ENCODE results near the gene PAPSS2. TPM values are rescaled to one million over a fixed set of nuclear protein-coding genes. Genes with fewer than 3 reads are reported as not detected.

PAPSS2 gene
- polyA plus RNA-seq, 3 donors from 2014 or later: 0.11 to 0.14 TPM; not detected in 1

DNA sequence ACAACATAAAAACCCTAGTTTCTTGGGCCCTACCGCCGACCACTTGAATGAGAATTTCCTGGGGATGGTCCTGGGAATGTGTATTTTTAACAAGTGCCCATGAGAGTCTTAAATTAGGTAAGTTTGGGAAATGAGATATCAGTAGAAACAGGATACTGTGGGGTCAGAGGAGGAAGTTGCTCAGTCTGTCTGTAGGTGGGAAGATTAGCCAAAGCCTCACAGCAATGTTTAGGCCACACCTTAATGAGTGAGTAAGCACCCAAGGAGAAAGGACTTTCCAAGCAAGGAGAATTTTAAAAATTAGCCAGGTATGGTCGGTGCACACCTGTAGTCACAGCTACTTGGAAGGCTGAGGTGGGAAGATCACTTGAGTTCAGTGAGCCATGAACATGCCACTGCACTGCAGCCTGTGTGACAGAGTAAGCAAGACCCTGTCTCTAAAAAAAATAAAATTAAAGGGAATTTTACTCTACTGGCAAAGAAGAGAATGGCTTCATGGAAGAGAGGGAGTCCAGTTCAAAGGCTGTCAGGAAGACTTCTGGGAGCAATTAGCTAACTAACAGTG is 31.9 kb downstream of the PAPSS2 start:
- Mint-ChIP-seq H3K27ac (no peak overlapping the region), H3K36me3 (no peaks in the 10 kb centered on the region), H3K4me3 (no peak overlapping the region), H3K9me3 (no peaks in the 10 kb centered on the region), H3K27me3 (ENCODE audit: low read depth in 3 of 3) (peaks cover 0 to 3% (median 2%) of the 10 kb centered on the region in 3 donors), H3K4me1 (no peaks in the 10 kb centered on the region)
- DNase-seq: no peak

DNA sequence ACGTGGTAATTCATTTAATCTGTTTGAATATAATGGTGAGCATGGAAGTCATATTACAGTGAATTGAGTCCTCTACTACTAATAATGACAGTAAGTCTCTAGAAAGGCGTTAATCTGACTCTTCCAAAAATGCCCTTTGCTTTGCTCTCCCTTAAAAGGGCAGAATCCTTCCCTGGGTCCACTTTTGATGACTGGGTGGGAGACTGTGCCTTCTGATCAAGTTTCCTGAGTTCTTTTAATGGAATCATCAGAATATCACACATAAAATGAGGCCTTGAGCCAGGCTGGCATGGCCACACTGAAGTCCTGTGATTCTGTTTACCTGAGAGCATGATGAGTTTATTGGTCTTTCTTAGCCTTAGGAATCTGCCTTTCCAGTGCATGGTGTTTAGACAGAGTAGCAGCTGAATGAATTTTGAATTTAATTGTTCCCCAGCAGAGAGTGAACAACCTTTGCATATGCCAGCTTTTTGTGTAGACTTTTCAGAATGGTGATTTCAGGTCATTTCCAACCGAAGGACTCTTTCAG is 33.3 kb downstream of the PAPSS2 start:
- H3K27ac Mint-ChIP-seq: no peak overlapping the region
- H3K36me3 Mint-ChIP-seq: no peaks in the 10 kb centered on the region
- H3K9me3 Mint-ChIP-seq: no peaks in the 10 kb centered on the region
- H3K4me1 Mint-ChIP-seq: no peaks in the 10 kb centered on the region
- no peak for DNase-seq
- peaks cover 0 to 2% (median 1%) of the 10 kb centered on the region in 3 donors for H3K27me3 Mint-ChIP-seq (ENCODE audit: low read depth in 3 of 3)
- no peak overlapping the region for H3K4me3 Mint-ChIP-seq

DNA sequence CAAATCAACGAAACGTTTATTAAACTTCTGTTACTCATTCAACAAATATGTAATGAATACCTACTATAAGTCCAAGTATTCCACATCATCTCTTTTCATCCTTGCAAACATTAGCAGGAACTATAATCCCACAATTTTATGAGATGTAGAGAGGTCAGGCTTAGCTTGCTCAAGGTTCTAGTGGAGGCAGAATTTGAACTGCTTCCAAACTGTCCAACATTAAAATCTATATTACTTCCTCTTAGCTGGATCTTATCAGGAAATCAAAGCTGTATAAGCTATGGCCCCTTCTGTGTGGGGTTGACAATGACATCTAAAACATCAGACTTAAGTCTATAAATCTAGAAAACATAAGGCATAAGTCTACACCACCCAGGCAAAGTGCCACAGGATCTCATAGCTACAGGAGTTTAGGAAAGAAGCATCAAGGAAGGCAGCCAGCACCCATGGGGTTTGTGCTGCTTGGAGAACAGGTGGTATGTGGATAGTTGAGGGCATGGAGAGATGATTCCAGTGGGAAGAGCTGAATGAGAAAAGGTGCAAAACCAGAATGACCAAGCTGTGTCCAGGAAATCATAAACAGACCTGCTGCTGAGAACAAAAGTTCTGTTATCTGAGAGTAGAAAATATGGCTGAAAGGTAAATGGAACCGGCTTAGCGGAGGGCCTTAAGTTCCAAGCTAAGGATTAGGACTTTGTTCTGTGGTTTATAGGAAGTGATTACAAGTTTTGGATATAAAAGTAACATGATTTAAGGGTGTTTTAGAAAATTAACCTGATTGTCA is 34.5 kb downstream of the PAPSS2 start:
- H3K4me3 Mint-ChIP-seq: no peak overlapping the region
- no peaks in the 10 kb centered on the region for H3K9me3 Mint-ChIP-seq
- no peaks in the 10 kb centered on the region for H3K4me1 Mint-ChIP-seq
- H3K27me3 Mint-ChIP-seq (ENCODE audit: low read depth in 3 of 3): peaks cover 0 to 5% (median 1%) of the 10 kb centered on the region in 3 donors
- H3K27ac Mint-ChIP-seq: no peak overlapping the region
- H3K36me3 Mint-ChIP-seq: no peaks in the 10 kb centered on the region
- no peak for DNase-seq

DNA sequence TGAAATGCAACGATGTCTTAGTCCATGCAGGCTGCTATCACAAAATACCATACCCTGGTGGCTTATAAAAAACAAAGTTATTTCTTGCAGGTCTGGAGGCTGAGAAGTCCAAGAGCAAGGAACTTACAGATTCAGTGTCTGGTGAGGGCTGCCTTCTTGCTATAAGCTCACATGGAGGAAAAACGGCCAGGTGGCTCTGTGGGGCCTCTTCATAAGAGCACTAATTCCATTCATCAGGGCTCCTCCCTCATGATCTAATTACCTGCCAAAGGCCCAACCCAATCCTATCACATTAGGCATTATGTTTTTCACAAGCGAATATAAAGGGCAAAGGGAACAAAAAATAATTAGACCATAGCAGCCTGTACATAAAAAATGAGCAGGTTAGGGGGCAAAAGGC is 35.4 kb downstream of the PAPSS2 start:
- DNase-seq: no peak
- Mint-ChIP-seq H3K27me3 (ENCODE audit: low read depth in 3 of 3) (peaks cover 0 to 3% (median 1%) of the 10 kb centered on the region in 3 donors), H3K9me3 (no peaks in the 10 kb centered on the region), H3K4me1 (no peaks in the 10 kb centered on the region), H3K4me3 (no peak overlapping the region), H3K27ac (no peak overlapping the region), H3K36me3 (no peaks in the 10 kb centered on the region)

DNA sequence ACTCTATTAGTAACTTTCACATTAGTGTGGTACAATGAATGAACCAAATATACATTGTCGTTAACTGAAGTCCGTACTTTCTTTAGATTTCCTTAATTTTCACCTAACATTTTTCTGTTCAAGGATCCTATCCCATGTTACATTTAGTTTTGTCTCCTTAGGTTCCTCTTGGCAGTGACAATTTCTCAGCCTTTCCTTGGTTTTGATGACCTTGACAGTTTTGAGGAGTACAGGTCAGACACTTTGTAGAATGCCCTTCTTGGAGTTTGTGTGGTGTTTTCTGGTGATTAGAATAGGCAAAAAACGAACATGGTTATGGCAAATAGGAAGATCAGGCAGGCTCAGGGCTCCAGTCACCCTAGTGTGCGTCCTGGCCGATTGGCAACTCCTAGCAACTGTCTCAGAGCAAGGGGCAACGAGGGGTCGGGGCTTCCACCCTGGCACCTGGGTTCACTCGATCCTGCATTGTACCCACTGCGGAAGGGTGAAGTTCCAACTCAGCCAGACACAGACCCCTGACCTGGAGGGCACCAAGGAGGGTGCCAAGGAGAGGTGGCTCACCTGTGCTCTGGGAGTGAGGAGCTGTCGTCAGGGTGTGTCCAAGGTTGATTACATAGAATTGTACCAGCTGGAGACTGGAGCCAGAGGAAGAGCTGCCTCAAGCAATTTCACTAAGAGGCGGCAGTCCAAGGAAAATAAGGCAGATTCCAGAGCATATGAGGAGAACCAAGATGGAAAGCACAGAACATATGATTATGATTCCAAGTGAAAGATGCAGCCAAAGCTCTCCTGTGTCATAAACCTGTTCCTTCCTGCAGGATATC is 37.5 kb downstream of the PAPSS2 start:
- no peak for DNase-seq
- Mint-ChIP-seq H3K4me1 (no peaks in the 10 kb centered on the region), H3K27ac (no peak overlapping the region), H3K36me3 (no peaks in the 10 kb centered on the region), H3K27me3 (ENCODE audit: low read depth in 3 of 3) (peaks cover 0 to 4% (median 1%) of the 10 kb centered on the region in 3 donors), H3K9me3 (no peaks in the 10 kb centered on the region), H3K4me3 (no peak overlapping the region)

DNA sequence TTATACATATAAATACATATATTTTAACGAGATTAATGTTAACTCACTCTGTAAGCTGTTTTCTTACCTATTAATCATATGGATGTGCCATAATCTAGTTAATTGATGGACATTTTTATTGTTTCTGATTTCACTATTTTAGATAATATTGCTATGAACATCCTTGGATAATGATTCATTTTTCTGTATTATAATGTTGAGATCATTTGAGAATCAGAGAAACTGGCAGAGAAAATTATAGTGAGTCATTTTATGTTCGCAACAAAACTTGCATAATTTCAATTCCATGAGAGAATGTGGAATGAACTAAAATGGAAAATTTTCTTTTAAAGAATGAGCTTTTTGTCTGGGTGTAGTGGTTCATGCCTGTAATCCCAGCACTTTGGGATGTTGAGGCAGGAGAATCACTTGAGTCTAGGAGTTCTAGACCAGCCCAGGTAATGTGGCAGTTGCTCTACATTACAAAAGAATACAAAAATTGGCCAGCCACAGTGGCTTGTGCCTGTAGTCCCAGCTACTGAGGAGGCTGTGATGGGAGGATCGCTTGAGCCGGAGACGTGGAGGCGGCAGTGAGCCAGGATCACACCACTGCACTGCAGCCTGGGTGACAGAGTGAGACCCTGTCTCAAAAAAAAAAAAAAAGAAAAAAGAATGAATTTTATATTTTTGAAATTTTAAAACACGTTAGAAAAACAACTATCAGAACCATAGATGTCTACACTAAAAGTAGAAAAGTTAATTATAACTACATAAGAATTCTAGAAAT is 40.5 kb downstream of the PAPSS2 start:
- Mint-ChIP-seq H3K36me3 (no peaks in the 10 kb centered on the region), H3K9me3 (no peaks in the 10 kb centered on the region), H3K4me3 (no peak overlapping the region), H3K27ac (no peak overlapping the region), H3K27me3 (ENCODE audit: low read depth in 3 of 3) (peaks cover 0 to 6% (median 3%) of the 10 kb centered on the region in 3 donors), H3K4me1 (no peaks in the 10 kb centered on the region)
- no peak for DNase-seq

DNA sequence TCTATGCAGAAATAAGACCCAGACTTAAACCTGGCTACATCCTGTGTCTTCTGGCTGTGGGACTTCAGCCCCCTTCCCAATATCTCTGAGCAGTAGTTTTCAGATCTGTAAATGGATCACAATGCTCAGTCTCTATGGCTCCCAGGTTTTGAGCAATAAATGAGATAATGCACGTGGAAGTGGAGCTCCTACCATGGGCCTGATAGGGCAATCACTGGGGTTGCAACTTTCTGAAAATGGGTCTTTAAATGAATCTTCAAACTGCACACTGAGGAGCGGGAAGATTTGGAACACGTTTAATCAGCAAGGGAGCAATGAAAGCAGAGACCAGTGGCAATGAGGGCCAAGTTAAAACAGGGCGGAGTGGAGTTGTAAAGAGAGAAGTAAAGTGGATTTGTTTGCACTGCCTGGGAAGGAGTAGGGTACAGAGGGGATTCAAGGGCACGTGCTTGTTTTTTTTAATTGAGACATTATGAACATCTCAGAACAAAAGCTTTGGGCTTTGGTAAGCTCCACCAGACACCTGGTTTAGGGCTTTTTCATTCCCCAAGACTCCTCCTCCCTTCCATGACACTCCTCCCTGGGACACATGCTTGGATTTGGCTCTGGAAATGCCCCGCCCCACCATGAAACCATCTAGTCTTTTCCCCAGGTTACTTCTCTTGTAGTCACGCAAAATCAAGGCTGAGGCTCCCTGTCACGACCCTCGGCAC is 42.7 kb downstream of the PAPSS2 start:
- H3K4me3 Mint-ChIP-seq: no peak overlapping the region
- H3K4me1 Mint-ChIP-seq: no peaks in the 10 kb centered on the region
- DNase-seq: no peak
- H3K27ac Mint-ChIP-seq: no peak overlapping the region
- peaks cover 0 to 6% (median 5%) of the 10 kb centered on the region in 3 donors for H3K27me3 Mint-ChIP-seq (ENCODE audit: low read depth in 3 of 3)
- H3K9me3 Mint-ChIP-seq: no peaks in the 10 kb centered on the region
- H3K36me3 Mint-ChIP-seq: no peaks in the 10 kb centered on the region

DNA sequence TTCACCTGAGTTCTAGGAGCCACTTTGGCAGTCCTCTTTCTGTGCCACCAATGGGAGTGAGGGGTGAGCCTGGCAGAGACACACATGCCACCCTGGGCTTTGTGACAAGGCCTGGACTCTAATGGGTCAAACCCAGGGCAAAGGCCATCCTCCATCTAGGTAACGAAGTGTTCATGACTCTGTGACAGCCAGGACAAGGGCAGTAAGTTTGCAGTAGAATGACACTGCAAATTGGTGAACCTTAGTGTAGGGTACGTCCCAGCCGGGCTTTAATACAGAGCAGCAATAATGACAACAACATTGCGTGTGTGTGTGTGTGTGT is 43.3 kb downstream of the PAPSS2 start:
- no peaks in the 10 kb centered on the region for H3K9me3 Mint-ChIP-seq
- H3K27me3 Mint-ChIP-seq (ENCODE audit: low read depth in 3 of 3): peaks cover 0 to 8% (median 4%) of the 10 kb centered on the region in 3 donors
- no peaks in the 10 kb centered on the region for H3K4me1 Mint-ChIP-seq
- H3K4me3 Mint-ChIP-seq: no peak overlapping the region
- DNase-seq: no peak
- H3K36me3 Mint-ChIP-seq: no peaks in the 10 kb centered on the region
- no peak overlapping the region for H3K27ac Mint-ChIP-seq

DNA sequence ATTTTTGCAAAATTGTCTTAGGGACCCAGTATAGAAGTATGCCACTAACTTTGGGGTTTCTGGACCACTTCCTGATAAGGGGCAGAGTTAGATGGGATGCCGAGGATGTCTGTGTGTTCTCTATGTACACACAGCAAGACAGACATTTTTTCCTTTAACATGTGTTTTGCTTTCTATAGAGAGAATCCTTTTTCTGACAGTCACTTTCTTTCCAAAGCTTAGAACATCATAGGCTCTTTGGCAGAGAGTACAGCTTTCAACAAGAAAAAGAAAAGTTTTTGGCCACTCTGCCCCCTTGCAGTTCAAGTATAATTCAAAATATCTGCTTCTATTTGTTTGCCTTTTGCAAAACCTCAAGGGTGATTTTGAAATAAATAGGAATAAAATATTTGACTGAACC is 44.1 kb downstream of the PAPSS2 start:
- H3K36me3 Mint-ChIP-seq: no peaks in the 10 kb centered on the region
- no peak overlapping the region for H3K27ac Mint-ChIP-seq
- H3K4me1 Mint-ChIP-seq: no peaks in the 10 kb centered on the region
- no peak for DNase-seq
- no peaks in the 10 kb centered on the region for H3K9me3 Mint-ChIP-seq
- H3K4me3 Mint-ChIP-seq: no peak overlapping the region
- H3K27me3 Mint-ChIP-seq (ENCODE audit: low read depth in 3 of 3): peaks cover 0 to 5% (median 4%) of the 10 kb centered on the region in 3 donors

DNA sequence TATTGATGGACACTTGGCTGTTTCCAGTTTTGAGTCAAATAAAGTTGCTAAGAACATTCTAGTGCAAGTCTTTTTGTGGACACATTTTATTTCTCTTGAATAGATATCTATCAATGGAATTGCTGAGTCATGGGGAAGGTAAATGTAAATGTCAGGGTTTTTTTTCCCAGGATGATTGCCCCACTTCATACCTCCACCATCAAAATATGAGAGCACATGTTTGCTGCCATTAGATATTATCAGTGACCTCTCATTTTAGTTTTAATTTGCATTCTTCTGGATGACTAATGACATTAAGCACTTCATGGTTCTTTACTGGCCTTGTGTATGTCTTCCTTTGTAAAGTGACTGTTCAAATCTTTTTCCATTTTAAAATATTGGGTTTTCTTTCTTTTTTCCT is 45.7 kb downstream of the PAPSS2 start:
- H3K9me3 Mint-ChIP-seq: no peaks in the 10 kb centered on the region
- no peak overlapping the region for H3K27ac Mint-ChIP-seq
- H3K36me3 Mint-ChIP-seq: no peaks in the 10 kb centered on the region
- H3K4me3 Mint-ChIP-seq: no peak overlapping the region
- DNase-seq: no peak
- H3K4me1 Mint-ChIP-seq: no peaks in the 10 kb centered on the region
- H3K27me3 Mint-ChIP-seq (ENCODE audit: low read depth in 3 of 3): peaks cover 0 to 6% (median 5%) of the 10 kb centered on the region in 3 donors

DNA sequence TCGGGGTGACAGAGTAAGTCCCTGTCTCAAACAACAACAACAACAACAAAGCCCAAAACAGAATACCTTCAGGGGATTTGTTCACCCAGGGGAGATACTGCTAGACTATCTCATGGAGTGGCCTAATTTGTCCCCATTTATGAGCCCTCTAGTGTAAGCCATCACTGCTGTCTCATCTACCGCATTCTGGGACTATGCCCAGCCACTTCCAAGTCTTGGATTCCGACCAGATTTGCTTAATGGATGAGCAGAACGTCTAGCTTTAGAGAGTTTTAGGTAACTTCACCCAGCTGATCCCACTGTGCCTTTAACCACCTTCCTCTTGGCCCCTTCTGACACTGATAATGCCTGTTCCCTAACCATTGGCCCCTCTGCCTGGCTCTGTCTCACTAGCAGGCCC is 47.1 kb downstream of the PAPSS2 start:
- Mint-ChIP-seq H3K4me1 (no peaks in the 10 kb centered on the region), H3K27me3 (ENCODE audit: low read depth in 3 of 3) (peaks cover 2 to 6% (median 4%) of the 10 kb centered on the region in 3 donors), H3K9me3 (no peaks in the 10 kb centered on the region), H3K4me3 (no peak overlapping the region), H3K36me3 (no peaks in the 10 kb centered on the region), H3K27ac (no peak overlapping the region)
- DNase-seq: no peak

DNA sequence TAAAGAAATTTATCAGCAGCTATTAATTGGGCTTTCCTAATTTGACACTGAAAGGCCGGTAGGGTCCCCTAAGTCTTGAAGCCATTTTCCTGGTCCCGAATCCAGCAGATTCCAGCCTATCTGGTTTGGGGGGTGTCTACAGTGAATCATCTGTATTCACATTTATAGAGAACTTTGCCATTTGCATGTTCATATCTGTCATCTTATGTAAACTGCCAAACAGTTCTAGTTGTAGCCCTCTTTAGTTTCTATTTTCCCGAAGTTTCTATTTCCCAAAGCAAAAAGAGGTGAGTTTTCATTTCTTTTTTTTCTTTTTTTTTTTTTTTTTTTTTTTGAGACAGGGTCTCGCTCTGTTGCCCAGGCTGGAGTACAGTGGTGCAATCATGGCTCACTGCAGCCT is 47.6 kb downstream of the PAPSS2 start:
- no peaks in the 10 kb centered on the region for H3K36me3 Mint-ChIP-seq
- no peaks in the 10 kb centered on the region for H3K9me3 Mint-ChIP-seq
- no peak overlapping the region for H3K4me3 Mint-ChIP-seq
- H3K27ac Mint-ChIP-seq: no peak overlapping the region
- no peaks in the 10 kb centered on the region for H3K4me1 Mint-ChIP-seq
- H3K27me3 Mint-ChIP-seq (ENCODE audit: low read depth in 3 of 3): peaks cover 2 to 6% (median 4%) of the 10 kb centered on the region in 3 donors
- DNase-seq: no peak
